Esophagus muscularis mucosa (tissue), 4 donors: ENCODE results near the gene TRIM5. TPM values are rescaled to one million over a fixed set of nuclear protein-coding genes. Genes with fewer than 3 reads are reported as not detected.
"Not testable (repeated sequence)": the region's sequence is repeated elsewhere in the genome, so short reads cannot be mapped to it uniquely, and the experiment has no call there.

Experiments
- DNase-seq: peaks from one replicate; pipeline ENCODE4 v3.0.0-alpha.2; 2017; ENCODE audit errors: extremely low spot score
- H3K27ac ChIP-seq, 4 donors: fragments of 200-600 bp; sonication (generic); replicated peaks in 1 of 4; 1 replicate in 3 of 4; 2 replicates in 1 of 4; pipeline ENCODE4 v1.5.1; 2016 to 2019; ENCODE audit warnings: mild to moderate bottlenecking in 1 of 4
- H3K27me3 ChIP-seq, 4 donors: fragments of 200-600 bp; sonication (generic); one replicate each; pipeline versions ENCODE4 v1.5.1 to v1.6.0; 2016 to 2019
- H3K36me3 ChIP-seq, 4 donors: fragments of 200-600 bp; sonication (generic); one replicate each; pipeline ENCODE4 v1.5.1; 2016 to 2019
- H3K4me1 ChIP-seq, 4 donors: fragments of 200-600 bp; sonication (generic); one replicate each; pipeline ENCODE4 v1.5.1; 2016 to 2019
- H3K4me3 ChIP-seq, 4 donors: fragments of 200-600 bp; sonication (generic); 1 replicate in 2 of 4; 2 replicates in 2 of 4; pipeline ENCODE4 v1.5.1; 2016 to 2019; ENCODE audit warnings: mild to moderate bottlenecking in 4 of 4, moderate library complexity in 1 of 4
- H3K9me3 ChIP-seq, 4 donors: fragments of 200-600 bp; sonication (generic); 1 replicate in 3 of 4; 2 replicates in 1 of 4; pipeline ENCODE4 v1.5.1; 2016 to 2019
- CTCF ChIP-seq, 3 experiments: fragments of 200-600 bp in 2 of 3; fragments of 450-650 bp in 1 of 3; sonication (generic) in 2 of 3; IDR thresholded peaks; one replicate each; pipeline ENCODE4 v1.5.1; 2017 to 2019; ENCODE audit warnings: antibody characterized with exemption in 3 of 3, mild to moderate bottlenecking in 2 of 3, moderate library complexity in 1 of 3
- EP300 ChIP-seq: sonication (generic); formaldehyde crosslinking; IDR thresholded peaks from one replicate; pipeline ENCODE4 v1.6.1; 2017; ENCODE audit warnings: antibody characterized with exemption
- POLR2A ChIP-seq: fragments of 450-650 bp; IDR thresholded peaks from one replicate; pipeline ENCODE4 v1.6.1; 2017; ENCODE audit warnings: antibody characterized with exemption, moderate library complexity, mild to moderate bottlenecking, low read depth
- POLR2AphosphoS5 ChIP-seq, 2 donors: sonication (generic); formaldehyde crosslinking; IDR thresholded peaks; one replicate each; pipeline ENCODE4 v1.6.1; 2017; ENCODE audit warnings: antibody characterized with exemption in 2 of 2
- WGBS: methylation state at CpG from one replicate; pipeline ENCODE4 v1.1.5; 2018; 5-methylcytosine and 5-hydroxymethylcytosine counted together
- intact Hi-C: fragments of 100-400 bp; cut with DNase I; formaldehyde crosslinking; loops from one replicate; pipeline ENCODE4 v1.15.1; 2023
- total RNA-seq, 4 donors: library from RNA; depleted of rRNA; stranded (reverse); fragments of >200 nt; gene quantifications; one replicate each; pipeline versions ENCODE4 v1.1.0 to v1.2.1, GENCODE V29; 2016

TRIM5 gene
- total RNA-seq, 4 donors from 2014 or later = 15.9 to 21.5 (median 16.6) TPM

DNA sequence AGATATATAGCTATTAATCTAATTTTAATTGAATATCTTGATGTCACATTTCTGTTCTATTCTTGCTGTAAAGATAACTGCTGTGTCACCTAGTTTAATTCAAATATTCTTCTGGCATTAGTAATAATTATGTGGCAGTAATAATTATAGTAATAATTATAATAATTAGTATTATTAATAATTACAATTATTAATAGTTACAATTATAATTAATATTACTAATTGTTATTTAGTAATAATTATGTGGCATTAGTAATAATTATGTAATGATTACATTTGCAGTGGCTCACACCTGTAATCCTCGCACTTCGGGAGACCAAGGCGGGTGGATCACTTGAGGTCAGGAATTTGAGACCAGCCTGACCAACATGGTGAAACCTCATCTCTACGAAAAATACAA is 1.6 kb upstream of the TRIM5 start:
- intact Hi-C loops = loop anchor here (10.0 kb wide), 1 partner anchor 118 kb away; the partner anchor contains the start of gene OR52N2
- H3K27me3 ChIP-seq = no peaks in the 10 kb centered on the region
- no peak overlapping the region for H3K4me3 ChIP-seq
- peaks cover 10 to 53% (median 51%) of the 10 kb centered on the region in 4 donors for H3K4me1 ChIP-seq
- no peaks in the 10 kb centered on the region for H3K36me3 ChIP-seq
- DNase-seq = no peak
- WGBS = 96% methylated on average over 4 of the region's 4 CpGs
- no peak for TF ChIP-seq EP300
- no peaks in the 10 kb centered on the region for H3K9me3 ChIP-seq
- no peak overlapping the region for H3K27ac ChIP-seq

DNA sequence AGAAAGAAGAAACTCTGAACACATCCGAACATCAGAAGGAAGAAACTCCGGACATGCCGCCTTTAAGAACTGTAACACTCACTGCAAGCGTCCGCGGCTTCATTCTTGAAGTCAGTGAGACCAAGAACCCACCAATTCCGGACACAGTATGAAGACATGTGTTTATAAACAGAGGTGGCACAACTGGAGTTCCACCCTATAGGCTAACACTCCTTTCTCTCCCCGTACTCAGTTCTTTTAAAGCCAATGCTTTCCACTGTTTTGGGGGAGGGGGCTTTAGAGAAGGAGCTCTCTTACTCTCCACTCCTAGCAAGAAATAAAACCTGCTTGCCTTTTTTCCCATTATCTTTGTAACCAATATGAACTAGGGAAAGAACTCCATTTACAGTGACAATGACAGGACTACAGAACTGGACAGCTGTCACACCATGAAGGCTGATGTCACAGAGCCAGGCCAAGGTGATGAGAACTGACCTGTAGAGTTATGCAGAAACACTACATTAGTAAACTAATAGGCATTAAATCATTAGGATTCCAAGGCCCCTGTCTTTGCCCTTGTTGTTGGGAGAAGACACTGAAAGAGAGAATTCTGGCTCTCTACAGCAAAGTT is 733 bp downstream of the TRIM5 start:
- no peak for TF ChIP-seq POLR2A
- TF ChIP-seq POLR2AphosphoS5 (IDR thresholded peaks at IDR 0.05) = no peak
- no peak for TF ChIP-seq CTCF (IDR thresholded peaks at IDR 0.05)
- no peak for TF ChIP-seq EP300
- 31% methylated on average over 8 of the region's 8 CpGs for WGBS
- intact Hi-C loops = loop anchor here (10.0 kb wide), 1 partner anchor 121 kb away; the partner anchor contains the start of gene OR52N2
- Histone ChIP-seq H3K36me3 (peaks cover 5 to 12% (median 7%) of the 10 kb centered on the region in 4 donors), H3K4me3 (peak overlapping the region; percentile 45 to 65 (median 54)), H3K27me3 (no peaks in the 10 kb centered on the region), H3K27ac (peak overlapping the region; percentile 79 to 87 (median 87)), H3K4me1 (peaks cover 10 to 42% (median 35%) of the 10 kb centered on the region in 4 donors), H3K9me3 (no peaks in the 10 kb centered on the region)
- DNase-seq = peak; percentile 57

DNA sequence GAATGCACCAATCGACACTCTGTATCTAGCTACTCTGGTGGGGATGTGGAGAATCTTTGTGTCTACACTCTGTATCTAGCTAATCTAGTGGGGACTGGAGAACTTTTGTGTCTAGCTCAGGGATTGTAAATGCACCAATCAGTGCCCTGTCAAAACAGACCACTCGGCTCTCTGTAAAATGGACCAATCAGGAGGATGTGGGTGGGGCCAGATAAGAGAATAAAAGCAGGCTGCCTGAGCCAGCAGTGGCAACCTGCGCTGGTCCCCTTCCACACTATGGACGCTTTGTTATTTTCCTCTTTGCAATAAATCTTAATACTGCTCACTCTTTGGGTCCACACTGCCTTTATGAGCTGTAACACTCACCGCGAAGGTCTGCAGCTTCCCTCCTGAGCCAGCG is 1.3 kb downstream of the TRIM5 start:
- WGBS = 41% methylated on average over 6 of the region's 7 CpGs
- intact Hi-C loops = loop anchor here (10.0 kb wide), 1 partner anchor 121 kb away; the partner anchor contains the start of gene OR52N2
- H3K4me3 ChIP-seq = peak overlapping the region; percentile 45 to 65 (median 54)

DNA sequence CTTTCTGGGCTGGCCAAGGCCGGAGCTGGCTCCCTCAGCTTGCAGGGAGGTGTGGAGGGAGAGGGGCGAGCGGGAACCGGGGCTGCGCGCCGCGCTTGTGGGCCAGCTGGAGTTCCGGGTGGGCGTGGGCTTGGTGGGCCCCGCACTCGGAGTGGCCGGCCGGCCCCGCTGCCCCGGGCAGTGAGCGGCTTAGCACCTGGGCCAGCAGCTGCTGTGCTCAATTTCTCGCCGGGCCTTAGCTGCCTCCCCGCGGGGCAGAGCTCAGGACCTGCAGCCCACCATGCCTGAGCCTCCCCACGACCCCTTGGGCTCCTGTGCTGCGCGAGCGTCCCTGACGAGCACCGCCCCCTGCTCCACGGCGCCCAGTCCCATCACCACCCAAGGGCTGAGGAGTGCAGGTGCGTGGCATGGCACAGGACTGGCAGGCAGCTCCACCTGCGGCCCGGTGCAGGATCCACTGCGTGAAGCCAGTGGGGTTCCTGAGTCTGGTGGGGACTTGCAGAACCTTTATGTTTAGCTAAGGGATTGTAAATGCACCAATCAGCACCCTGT is 1.9 kb downstream of the TRIM5 start:
- WGBS = 91% methylated on average over 10 of the region's 33 CpGs
- intact Hi-C loops = loop anchor here (10.0 kb wide), 1 partner anchor 122 kb away; the partner anchor contains the start of gene OR52N2
- peaks cover 10 to 33% (median 27%) of the 10 kb centered on the region in 4 donors for H3K4me1 ChIP-seq
- not testable (repeated sequence) for H3K27me3 ChIP-seq, H3K9me3 ChIP-seq
- H3K27ac ChIP-seq = peak overlapping the region in 2 of 4 donors; percentile 87
- DNase-seq = peak; percentile 17
- peak overlapping the region in 1 of 4 donors; percentile 55 for H3K4me3 ChIP-seq
- peaks cover 12 to 24% (median 18%) of the 10 kb centered on the region in 4 donors for H3K36me3 ChIP-seq

More for the DNA sequence above, 1.3 kb downstream of the TRIM5 start:
- peak in 1 of 2 donors; percentile 50 for TF ChIP-seq POLR2AphosphoS5 (IDR thresholded peaks at IDR 0.05)
- peaks cover 10 to 36% (median 30%) of the 10 kb centered on the region in 4 donors for H3K4me1 ChIP-seq
- not testable (repeated sequence) for H3K9me3 ChIP-seq, H3K27me3 ChIP-seq
- H3K27ac ChIP-seq = peak overlapping the region; percentile 79 to 87 (median 87)
- peaks cover 5 to 17% (median 11%) of the 10 kb centered on the region in 4 donors for H3K36me3 ChIP-seq
- DNase-seq = peak; percentile 29

- TF ChIP-seq POLR2A (no peak), CTCF (IDR thresholded peaks at IDR 0.05) (no peak)
- no peak overlapping the region for H3K27ac ChIP-seq
- WGBS = 95% methylated on average over 7 of the region's 7 CpGs
- peaks cover 18 to 37% (median 24%) of the 10 kb centered on the region in 4 donors for H3K36me3 ChIP-seq
- H3K9me3 ChIP-seq = no peaks in the 10 kb centered on the region
- peaks cover 6 to 28% (median 22%) of the 10 kb centered on the region in 4 donors for H3K4me1 ChIP-seq
- H3K4me3 ChIP-seq = no peak overlapping the region
- no peaks in the 10 kb centered on the region for H3K27me3 ChIP-seq
- no peak for DNase-seq
- intact Hi-C loops = loop anchor here (10.0 kb wide), 1 partner anchor 125 kb away; the partner anchor contains the start of gene OR52N2
Observed at GRCh38 chr11:5679811-5680210, 5.1 kb downstream of the TRIM5 start.

DNA sequence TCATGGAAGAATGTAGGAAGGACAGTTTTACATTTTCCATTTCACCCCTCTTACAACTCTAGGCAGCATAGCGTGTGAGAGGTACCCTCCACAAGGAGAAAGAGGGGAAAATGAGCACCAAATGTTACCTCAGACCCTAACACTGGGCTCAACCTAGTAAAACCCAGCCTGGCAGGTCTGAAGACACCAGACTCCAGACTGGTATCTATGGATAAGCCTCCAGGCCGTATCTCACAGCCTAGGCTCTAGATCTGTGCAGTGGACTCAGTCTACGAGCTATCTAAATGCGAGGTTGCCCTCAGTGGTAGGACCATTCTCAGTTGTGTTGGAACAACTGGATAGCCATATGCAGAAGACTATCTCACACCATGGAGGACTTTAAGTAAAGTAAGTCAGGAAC is 10.5 kb downstream of the TRIM5 start:
- no peaks in the 10 kb centered on the region for H3K4me1 ChIP-seq

More for the DNA sequence above, 10.5 kb downstream of the TRIM5 start:
- Histone ChIP-seq H3K27ac (no peak overlapping the region), H3K9me3 (no peaks in the 10 kb centered on the region), H3K4me3 (no peak overlapping the region), H3K36me3 (peaks cover 20 to 58% (median 30%) of the 10 kb centered on the region in 4 donors), H3K27me3 (no peaks in the 10 kb centered on the region)
- 90% methylated on average over 3 of the region's 4 CpGs for WGBS
- intact Hi-C loops = no loop called here
- TF ChIP-seq POLR2A = no peak
- TF ChIP-seq CTCF (IDR thresholded peaks at IDR 0.05) = no peak
- TF ChIP-seq POLR2AphosphoS5 (IDR thresholded peaks at IDR 0.05) = no peak
- TF ChIP-seq EP300 = no peak
- DNase-seq = peak; percentile 53
